GM18511 (cell line): ENCODE measurements around the gene SLF2.

Experiments used
- ATAC-seq: cut with Tn5 transposase; IDR thresholded peaks from one replicate; pipeline ENCODE4 v1.9.1; 2021; ENCODE audit warnings: mild to moderate bottlenecking, moderate library complexity; ENCODE audit not compliant: unreplicated experiment

SLF2 gene

DNA sequence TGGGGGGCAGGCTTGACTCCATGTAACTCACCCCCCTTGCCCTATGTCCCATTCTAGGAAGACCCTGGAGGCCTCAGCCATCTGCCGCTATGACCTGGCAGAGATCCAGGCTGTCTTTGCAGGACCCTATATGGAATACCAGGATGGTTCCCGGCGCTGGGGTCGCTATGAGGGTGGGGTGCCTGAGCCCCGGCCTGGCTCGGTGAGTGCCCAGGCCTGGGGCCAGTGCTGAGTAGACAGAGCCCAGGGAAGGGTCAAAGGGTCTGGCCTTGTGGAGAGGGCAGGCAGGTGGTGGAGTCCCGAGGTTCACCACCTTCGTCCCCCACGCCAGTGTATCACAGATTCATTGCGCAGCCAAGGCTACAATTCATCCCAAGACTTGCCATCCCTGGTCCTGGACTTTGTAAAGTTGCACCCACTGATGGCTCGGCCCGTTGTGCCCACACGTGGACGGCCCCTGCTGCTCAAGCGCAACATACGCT lies 67.1 kb downstream of the SLF2 start:
- ATAC-seq: no peak

DNA sequence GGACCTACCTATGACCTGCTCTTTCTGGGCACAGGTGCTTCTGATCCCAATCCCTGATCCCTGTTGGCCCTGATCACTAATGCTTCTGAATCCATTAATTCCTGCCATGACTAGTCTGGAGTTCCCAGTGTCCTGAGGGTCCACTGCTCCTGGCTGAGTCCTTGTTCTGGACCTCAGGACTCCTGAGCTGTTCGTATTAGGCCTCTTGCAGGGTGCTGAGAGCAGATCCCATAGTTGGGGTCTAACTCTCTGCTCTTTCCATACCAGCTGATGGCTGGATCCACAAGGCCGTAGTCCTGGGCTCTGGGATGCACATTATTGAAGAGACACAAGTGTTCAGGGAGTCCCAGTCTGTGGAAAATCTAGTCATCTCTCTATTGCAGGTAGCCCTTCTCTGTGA lies 67.5 kb downstream of the SLF2 start:
- no peak for ATAC-seq

DNA sequence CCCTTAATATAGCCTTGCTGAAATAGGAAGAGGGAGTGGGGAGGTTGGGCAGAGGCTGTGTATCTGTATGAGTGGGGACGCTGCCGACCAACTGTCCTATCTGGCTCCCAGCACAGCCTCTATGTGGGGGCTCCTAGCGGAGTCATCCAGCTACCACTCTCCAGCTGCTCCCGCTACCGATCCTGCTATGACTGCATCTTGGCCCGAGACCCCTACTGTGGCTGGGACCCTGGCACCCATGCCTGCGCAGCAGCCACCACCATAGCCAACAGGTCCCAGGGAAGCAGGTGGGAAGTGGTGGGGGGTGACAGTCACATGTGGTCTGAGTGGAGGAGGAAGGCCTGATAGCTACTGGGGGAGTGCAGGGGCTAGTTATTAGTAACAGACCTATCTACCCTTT lies 67.9 kb downstream of the SLF2 start:
- no peak for ATAC-seq

DNA sequence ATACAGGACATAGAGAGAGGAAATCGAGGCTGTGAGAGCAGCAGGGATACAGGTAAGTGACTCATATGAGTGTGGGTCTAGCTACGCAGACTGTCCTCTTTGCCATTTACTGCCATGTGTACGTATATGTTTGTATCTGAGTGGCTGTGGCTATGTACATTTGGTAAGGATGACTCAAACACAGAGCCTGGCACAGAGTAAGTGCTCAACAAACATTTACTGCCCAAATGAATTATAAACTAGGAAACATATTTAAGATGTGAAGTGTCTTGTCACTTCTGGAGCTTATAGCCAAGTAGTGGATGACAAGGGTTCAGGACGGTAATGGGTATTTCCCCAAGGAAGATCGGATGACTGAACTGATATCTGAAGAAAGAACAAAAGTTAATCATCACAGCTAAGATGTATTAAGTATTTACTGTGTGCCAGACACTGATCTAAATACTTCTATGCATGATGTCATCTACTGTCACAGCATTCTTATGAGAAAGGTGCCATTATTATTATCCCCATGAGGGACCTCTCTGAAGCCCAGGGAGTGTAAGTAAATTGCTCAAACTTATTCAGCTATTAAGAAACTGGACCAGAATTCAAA lies 68.5 kb downstream of the SLF2 start:
- no peak for ATAC-seq

DNA sequence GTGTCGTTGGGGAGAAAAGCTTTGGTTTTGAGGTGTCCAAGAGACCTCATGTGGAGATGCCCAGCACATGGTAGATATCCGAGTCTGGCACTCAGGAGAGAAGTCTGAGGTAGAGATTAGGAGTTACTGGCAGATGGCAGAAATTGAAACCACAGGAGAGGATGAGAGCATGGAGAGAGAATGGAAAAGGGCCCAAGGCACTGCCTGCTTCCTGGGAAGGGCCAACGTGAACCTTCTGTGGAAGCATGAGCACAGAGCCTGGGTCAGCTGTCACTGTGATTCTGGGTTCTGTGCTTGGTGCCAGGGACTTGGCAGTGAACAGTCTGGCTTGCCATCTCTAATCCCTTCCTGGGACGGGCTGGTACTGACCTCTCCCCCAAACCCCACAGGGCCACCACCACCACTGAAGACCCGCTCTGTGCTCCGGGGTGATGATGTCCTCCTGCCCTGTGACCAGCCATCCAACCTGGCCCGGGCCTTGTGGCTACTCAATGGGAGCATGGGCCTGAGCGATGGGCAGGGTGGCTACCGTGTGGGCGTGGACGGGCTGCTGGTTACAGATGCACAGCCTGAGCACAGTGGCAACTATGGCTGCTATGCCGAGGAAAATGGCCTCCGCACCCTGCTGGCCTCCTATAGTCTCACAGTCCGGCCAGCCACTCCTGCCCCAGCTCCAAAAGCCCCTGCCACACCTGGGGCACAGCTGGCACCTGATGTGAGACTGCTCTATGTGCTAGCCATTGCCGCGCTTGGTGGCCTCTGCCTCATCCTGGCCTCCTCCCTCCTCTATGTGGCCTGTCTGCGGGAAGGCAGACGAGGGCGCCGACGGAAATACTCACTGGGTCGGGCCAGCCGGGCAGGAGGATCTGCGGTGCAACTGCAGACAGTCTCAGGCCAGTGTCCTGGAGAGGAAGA lies 70.4 kb downstream of the SLF2 start:
- ATAC-seq: no peak

DNA sequence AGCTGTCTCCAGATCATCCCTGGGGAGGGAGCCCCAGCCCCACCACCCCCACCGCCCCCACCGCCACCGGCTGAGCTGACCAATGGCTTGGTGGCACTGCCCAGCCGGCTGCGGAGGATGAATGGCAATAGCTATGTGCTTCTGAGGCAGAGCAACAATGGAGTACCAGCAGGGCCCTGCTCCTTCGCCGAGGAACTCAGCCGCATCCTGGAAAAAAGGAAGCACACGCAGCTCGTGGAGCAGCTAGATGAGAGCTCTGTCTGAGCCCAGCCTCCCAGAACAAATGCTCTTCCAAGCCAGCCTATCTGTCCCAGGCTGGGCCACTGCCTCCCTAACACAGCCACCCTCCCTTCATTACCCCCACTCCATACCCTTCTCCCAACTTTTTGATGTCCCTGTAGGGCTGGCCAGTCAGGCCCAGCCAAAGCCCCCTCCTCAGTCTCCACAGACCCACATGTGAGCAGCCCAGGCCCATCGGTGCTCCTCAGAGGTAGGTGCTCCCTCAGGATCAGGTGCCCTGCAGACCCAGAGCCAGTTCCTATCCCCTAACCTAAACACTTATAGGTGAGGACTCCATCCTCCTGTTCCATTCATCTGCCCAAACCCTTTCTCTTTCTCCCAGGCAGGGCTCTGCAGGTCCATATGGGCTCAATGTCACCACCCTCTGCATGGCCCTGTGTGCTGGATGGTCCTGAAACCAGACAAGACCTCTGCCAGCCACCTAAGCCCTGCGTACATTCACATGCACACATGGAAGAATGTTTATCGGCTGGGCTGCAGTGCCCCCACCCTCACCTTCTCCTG lies 71.3 kb downstream of the SLF2 start:
- no peak for ATAC-seq

DNA sequence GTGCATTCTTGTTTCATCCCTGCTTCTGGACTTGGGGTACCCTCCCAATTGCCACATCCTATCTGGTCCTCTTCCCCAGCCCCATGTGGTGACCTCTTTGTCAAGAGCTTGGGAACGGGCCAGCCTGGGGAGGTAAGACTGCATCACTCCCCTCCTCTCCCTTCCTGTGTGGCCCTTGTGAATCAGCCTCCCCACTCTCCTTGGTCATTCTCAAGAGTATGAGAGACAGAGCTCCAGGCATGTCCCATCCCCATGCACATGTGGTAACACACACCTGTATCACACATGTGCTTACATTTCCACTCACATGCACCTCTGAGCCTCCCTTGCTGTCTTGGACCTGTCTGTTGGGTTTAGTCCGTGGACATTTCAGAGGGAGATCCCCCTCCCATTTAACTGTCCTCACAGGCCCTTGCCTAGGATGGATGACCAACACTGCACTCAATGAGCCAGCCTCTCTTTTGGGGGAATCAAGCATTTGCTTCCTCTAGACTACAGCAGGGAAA lies 72.0 kb downstream of the SLF2 start:
- no peak for ATAC-seq

DNA sequence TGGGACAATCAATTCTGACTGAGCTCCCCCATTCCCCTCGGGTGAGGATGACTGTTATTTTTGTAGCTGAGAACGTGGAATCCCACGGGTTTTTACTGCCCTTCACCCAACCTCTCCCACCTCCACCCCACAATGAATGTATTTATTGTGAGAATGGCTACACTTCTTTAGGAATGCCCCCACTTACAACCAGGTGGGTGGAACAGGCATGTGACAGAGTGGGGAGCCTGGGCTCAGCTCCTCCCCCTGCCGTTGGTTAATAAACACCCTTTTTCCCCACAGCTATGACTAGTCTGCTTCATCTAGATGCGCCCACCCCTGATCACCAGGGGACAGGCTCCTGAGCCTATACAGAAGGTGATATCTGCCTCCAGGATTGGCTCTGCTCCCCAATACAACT lies 72.6 kb downstream of the SLF2 start:
- ATAC-seq: no peak

DNA sequence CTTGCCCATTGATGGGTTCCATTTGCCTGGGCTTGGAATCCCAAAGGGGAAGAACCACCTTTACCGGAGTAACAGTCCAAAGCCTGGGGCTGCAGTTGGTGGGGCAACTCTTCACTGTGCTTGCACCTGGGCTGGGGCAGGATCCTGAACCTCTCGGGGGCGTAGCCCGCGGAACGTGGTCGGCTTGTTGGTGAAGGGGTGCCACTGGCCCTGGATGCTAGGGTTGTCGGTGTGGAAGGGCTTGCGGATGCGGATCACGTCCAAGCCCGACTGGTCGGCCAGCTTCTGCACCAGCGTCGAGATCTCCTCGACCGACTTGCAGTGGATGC lies 73.8 kb downstream of the SLF2 start:
- ATAC-seq: no peak

DNA sequence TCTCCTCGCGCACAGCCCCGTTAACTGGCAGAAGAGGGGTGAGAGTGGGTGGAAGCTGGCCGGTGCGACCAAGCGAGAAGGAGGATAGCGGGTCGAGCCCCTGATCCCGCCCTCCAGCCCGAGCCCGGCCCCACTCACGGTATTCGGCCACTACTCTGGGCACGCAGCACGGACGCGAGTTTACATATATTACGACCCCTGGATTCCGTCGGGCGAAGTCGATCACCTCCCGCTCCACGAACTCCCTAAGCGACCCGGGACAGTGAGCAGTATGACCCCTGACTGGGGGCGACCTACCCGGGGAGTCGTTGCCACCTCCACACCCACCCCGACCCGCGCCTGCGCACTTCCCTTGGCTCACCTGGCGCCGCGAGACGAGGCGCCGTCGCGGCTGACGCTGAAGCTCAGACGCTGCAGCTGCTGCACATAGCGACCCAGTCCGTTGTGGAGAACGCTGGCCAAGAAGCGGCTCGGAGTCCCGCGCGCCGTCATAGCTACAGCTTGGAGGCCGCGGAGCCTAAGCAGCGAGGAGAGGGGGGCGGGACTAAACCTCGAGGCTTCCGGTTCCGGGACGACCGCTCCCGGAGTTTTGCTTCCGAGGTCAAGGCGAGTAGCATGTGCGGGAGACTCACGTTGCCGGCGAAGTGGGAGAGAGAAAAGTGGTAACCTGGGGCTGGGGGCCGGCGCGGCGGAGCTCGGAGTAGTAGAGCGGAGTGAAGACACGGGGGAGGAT lies 74.4 kb downstream of the SLF2 start, which contains the start of the genes MRPL43 and TWNK:
Gene MRPL43, minus strand, starts transcription at position 546 of the 733 bp plus-strand sequence. Its CDS starts 54 bp downstream, at position 492.
Gene TWNK, plus strand, starts transcription at position 592 of the 733 bp plus-strand sequence. CDS start 668 bp downstream, outside the sequence.
- peak; percentile 89 for ATAC-seq

DNA sequence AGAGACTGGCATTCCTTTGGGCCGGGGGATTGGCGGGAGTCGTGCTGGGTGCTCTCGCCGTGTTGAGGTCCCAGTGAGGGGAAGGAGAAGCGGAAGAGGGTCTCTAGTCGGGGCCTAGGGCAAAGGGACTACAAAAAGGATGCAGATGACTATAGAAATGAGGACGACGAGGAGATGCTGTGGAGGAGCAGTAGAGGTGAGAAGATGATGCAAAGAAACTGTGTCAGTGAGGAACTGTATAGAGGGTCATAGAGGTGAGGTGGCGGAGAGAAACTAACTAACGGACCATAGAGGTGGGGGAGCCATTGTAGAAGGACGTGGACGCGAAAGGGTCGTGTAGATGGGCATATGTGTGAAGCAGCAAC lies 74.9 kb downstream of the SLF2 start:
- peak; percentile 12 for ATAC-seq

DNA sequence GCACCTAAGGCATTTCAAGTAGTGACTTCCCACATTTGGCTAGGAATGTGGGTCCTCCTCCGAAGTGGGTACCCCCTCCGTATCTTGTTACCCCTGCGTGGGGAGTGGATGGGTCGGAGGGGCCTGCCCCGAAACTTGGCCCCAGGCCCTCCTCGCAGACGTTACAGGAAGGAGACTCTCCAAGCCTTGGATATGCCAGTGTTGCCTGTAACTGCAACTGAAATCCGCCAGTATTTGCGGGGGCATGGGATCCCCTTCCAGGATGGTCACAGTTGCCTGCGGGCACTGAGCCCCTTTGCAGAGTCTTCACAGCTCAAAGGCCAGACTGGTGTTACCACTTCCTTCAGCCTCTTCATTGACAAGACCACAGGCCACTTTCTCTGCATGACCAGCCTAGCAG lies 75.4 kb downstream of the SLF2 start:
- ATAC-seq: no peak

DNA sequence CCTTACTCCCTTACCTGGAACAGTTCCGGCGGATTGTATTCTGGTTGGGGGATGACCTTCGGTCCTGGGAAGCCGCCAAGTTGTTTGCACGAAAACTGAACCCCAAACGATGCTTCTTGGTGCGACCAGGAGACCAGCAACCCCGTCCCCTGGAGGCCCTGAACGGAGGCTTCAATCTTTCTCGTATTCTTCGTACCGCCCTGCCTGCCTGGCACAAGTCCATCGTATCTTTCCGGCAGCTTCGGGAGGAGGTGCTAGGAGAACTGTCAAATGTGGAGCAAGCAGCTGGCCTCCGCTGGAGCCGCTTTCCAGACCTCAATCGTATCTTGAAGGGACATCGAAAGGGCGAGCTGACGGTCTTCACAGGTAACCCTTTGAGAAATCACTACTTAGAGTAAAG lies 76.3 kb downstream of the SLF2 start:
- no peak for ATAC-seq

DNA sequence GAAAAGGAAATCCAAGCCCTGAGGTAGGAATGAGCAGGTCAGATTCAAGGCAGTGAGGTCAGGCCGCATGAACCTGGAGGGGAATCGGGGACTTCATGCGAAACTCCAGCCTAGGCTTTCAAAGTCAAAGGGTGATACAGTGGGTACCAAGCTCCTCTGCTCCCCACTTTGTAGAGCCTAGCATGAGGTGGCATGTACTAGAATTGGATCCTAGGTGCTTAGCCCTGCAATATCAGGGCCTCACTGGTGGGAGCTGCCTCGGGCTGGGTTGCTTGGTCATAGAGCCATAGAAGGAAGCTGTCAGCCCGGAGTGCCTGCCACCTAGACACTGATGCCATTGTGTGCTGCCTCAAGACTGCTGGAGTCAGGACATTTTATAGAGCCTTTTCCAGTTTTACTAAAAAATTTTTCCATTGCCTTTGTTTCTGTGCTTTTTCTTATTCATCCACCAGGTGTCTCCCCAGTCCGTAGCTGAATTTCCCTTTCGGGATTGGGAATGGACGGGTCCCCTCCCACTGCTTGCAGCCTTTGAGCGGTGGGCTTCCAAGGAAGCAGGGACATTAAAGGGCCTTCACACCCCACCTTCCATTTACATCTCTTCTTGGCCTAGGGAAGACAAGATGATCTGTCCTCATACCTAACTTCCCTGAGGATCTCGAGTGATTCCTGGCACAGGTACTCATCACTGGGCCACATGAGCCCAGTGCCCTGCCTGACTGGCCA lies 81.4 kb downstream of the SLF2 start:
- no peak for ATAC-seq

DNA sequence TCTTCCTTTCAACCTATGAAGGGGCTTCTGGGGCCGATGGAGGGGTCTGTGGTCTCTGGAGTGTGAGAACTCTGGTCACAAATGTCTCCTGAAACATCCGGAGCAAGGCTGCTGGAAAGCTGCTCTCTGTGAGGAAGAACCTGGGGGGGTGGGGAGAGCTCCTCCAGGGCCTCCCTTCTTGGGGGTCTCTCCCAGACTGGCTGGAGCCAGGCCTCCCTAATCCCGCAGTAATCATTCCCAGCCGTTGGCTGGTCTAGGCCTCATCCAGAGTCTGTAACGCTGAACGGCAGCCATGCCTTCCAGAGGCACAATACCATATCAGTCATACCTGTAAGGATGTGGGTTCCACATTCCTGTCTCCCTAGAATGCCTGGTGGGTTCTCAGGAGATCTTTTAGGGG lies 82.4 kb downstream of the SLF2 start:
- no peak for ATAC-seq

DNA sequence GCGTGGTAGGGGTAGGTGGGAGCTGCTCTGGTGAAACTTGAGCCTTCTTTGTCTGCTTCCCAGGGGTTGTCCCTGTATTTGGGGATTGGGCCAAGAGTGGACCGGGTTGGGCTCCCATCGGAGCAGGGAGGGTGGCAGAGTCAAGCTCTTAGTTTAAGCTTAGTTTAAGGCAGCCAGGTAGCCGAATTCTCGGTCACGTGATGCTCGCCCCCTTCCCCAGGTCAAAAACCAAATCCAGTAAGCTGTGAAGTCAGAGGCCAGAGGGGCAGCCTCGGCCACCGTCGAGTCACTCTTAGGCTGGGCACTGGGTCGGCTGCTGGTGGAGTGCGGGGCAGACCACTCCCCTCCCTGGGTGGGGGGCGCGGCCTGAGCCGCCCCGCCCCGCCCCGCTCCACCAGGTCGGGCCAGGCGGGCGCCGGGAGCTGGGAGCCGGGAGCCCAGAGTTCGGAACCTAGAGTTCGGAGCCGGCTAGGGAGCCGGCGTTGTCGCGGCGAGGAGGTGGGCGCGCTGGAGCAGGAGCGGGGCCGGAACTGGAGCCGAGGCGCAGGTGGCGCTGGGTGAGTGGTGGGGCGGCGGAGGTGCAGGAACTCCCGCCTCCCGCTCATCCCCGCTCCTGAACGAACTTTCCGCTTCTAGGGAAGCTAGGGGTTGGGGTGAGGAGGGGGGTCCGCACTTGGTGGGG lies 84.1 kb downstream of the SLF2 start:
- ATAC-seq: peak; percentile 31

DNA sequence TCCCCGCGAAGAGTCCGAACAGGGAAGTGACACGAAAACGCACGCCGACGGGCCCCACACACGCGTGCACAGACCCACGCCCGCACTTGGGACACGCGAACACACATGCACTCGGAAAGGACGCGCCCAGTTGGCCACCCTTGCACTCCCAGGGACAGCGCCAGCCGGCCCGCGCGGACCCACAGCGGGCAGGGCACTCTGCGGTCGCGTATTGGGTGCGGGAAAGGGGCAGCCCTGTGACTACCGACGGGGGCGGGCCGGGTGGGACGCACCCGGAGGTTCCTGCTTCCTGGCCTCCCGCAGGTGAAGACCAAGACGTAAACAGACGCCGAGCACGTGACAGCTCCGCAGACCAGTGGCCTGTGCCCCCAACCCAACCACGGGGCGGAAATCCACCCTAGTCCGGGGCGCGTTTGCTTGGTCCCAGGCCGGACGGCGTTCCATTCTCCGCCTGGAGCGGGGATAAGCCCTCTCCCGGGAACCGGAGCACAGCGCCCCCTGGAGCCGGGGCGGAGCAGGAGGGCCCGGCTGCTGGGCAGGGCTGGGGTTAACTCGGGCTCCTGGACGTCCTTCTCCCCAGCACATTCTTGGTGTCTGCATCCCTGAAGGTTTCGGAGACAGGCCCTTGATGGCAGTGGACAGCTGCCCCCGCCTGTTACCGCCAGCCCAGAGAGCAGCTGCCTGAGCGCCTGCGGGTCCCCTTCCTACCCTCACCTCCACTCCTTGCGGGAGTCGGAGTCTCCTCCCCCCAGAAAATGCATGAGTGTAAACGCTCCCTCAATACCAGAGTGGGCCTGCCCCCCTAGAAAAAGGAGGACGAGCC lies 84.8 kb downstream of the SLF2 start:
- ATAC-seq: peak; percentile 37

DNA sequence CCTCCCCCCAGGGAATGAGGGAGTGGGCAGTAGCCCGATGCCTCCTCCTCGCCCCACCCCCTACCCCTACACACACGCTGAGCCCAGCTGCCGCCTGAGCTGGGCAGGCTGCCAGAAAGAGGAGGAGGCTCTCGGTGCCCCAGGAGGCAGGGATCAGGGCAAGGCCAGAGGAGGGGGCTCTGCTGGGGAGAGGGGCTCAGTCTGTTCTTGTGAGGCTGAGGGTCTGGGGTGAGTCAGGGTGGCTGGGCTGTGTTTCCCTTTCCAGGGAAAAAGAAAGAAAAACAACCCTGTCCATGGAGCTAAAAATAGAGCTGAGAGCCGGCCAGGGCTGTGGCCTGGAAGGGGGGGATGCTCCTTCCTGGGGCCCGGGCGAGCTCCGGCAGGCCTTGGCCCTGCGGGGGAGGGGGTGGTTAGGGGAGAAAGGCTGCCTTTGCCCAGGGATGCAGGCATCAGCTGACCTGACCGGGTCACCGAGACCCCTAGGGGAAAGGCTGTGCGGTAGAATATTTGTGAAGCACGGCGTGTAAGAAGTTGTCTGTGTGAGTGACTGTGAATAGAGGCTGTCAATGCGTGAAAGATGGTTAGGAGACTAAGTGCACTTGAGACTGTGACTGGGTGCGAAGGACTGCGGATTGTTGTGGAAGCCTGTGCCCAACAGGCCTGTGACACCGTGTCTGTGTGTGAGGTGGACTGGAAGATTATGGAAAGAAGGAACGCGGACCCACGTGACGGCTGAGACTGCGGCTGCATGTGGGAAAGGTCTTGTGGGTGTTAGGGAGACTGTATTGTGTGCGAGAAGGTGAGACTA lies 85.6 kb downstream of the SLF2 start:
- ATAC-seq: peak; percentile 43
